ENCODE data around the gene RAD18. TPM values are rescaled to one million over a fixed set of nuclear protein-coding genes. Genes with fewer than 3 reads are reported as not detected.

Gene RAD18
- total and polyA plus RNA-seq, 9 of the 15 experiments (the other 6 are each of a cell fraction or from before 2014, with no cell fraction given): 19.2 to 49.4 (median 34.4) TPM

DNA sequence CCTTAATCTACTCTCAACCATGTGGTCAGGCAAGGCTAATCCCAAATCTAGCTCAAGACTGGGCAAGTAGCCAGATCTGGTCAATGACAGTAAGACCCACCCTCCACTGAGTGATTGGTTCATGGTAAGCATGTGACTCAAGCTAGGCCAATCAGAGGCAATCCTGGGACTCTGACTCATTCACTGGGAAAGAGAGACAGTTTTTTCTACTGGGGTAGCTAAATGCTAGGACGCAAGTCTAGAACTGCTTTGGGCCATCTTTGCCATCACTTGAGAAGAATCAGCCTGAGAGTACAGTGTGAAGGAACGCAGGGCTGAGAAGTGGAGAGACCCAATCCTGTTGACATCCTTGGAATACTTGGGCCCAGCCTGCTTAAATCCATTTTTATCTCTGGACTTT, 9.4 kb upstream of the RAD18 start (continued):
- TF ChIP-seq, protein P1, sequence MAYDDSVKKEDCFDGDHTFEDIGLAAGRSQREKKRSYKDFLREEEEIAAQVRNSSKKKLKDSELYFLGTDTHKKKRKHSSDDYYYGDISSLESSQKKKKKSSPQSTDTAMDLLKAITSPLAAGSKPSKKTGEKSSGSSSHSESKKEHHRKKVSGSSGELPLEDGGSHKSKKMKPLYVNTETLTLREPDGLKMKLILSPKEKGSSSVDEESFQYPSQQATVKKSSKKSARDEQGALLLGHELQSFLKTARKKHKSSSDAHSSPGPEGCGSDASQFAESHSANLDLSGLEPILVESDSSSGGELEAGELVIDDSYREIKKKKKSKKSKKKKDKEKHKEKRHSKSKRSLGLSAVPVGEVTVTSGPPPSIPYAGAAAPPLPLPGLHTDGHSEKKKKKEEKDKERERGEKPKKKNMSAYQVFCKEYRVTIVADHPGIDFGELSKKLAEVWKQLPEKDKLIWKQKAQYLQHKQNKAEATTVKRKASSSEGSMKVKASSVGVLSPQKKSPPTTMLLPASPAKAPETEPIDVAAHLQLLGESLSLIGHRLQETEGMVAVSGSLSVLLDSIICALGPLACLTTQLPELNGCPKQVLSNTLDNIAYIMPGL (CRISPR knock-in tag; IDR thresholded peaks at IDR 0.05): no peak
- no peak for TF ChIP-seq PCBP1 (IDR thresholded peaks at IDR 0.05; ENCODE audit: low read depth, low read length, poor library complexity, severe bottlenecking)
- no peak for TF ChIP-seq HDAC2 (IDR thresholded peaks at IDR 0.05)
- TF ChIP-seq CTBP1 (IDR thresholded peaks at IDR 0.05; ENCODE audit: borderline replicate concordance): peak; percentile 40; the same call in 1 of the 2 replicates
- TF ChIP-seq RCOR1 (IDR thresholded peaks at IDR 0.05; ENCODE audit: borderline replicate concordance in 1 of 2, low read depth in 2 of 2, low read length in 2 of 2): 0 out of 4 replicates have a peak, but pooled peaks of 1 of the 2 experiments have one; percentile 12
- TF ChIP-seq SUPT5H (IDR thresholded peaks at IDR 0.05): no peak
- no peak for TF ChIP-seq ZNF184 (CRISPR knock-in tag; IDR thresholded peaks at IDR 0.05)
- no peak for TF ChIP-seq NR3C1 (CRISPR knock-in tag; IDR thresholded peaks at IDR 0.05)
- TF ChIP-seq CBFB (CRISPR knock-in tag; IDR thresholded peaks at IDR 0.05): no peak
- TF ChIP-seq, protein P2, sequence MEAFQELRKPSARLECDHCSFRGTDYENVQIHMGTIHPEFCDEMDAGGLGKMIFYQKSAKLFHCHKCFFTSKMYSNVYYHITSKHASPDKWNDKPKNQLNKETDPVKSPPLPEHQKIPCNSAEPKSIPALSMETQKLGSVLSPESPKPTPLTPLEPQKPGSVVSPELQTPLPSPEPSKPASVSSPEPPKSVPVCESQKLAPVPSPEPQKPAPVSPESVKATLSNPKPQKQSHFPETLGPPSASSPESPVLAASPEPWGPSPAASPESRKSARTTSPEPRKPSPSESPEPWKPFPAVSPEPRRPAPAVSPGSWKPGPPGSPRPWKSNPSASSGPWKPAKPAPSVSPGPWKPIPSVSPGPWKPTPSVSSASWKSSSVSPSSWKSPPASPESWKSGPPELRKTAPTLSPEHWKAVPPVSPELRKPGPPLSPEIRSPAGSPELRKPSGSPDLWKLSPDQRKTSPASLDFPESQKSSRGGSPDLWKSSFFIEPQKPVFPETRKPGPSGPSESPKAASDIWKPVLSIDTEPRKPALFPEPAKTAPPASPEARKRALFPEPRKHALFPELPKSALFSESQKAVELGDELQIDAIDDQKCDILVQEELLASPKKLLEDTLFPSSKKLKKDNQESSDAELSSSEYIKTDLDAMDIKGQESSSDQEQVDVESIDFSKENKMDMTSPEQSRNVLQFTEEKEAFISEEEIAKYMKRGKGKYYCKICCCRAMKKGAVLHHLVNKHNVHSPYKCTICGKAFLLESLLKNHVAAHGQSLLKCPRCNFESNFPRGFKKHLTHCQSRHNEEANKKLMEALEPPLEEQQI (IDR thresholded peaks at IDR 0.05): no peak
- TF ChIP-seq ARID2 (IDR thresholded peaks at IDR 0.05): no peak
- TF ChIP-seq MEIS2 (IDR thresholded peaks at IDR 0.05; ENCODE audit: partially characterized antibody): peak; percentile 18
- TF ChIP-seq NFYB (IDR thresholded peaks at IDR 0.05; ENCODE audit: extremely low read depth, insufficient read length): peak; percentile 98
- no peak for TF ChIP-seq POLR2AphosphoS5 (IDR thresholded peaks at IDR 0.05; ENCODE audit: control insufficient read depth, insufficient read depth, low read depth, low read length)
- 0 out of 2 replicates have a peak, but pooled peaks have one; percentile 29 for TF ChIP-seq ARID1B (IDR thresholded peaks at IDR 0.05)
- peak; percentile 86 for TF ChIP-seq FOSL1 (tag; conservative IDR thresholded peaks at IDR 0.05)
- TF ChIP-seq ARNT (IDR thresholded peaks at IDR 0.05): no peak
- TF ChIP-seq, protein P3, sequence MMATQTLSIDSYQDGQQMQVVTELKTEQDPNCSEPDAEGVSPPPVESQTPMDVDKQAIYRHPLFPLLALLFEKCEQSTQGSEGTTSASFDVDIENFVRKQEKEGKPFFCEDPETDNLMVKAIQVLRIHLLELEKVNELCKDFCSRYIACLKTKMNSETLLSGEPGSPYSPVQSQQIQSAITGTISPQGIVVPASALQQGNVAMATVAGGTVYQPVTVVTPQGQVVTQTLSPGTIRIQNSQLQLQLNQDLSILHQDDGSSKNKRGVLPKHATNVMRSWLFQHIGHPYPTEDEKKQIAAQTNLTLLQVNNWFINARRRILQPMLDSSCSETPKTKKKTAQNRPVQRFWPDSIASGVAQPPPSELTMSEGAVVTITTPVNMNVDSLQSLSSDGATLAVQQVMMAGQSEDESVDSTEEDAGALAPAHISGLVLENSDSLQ (IDR thresholded peaks at IDR 0.05): peak; percentile 65
- peak; percentile 84 for TF ChIP-seq RBM25 (IDR thresholded peaks at IDR 0.05; ENCODE audit: low read depth, low read length, severe bottlenecking)
- peak; percentile 37; the same call in 1 of the 2 replicates for TF ChIP-seq L3MBTL2 (IDR thresholded peaks at IDR 0.05)
- 0 out of 2 replicates have a peak, but pooled peaks have one; percentile 20 for TF ChIP-seq SMARCA4 (IDR thresholded peaks at IDR 0.05)
- TF ChIP-seq EHMT2 (IDR thresholded peaks at IDR 0.05): peak; percentile 32; the same call in 1 of the 2 replicates
- TF ChIP-seq CEBPG (CRISPR knock-in tag; IDR thresholded peaks at IDR 0.05): no peak
- no peak for TF ChIP-seq CEBPG (tag; conservative IDR thresholded peaks at IDR 0.05 in 1 of 2, IDR thresholded peaks at IDR 0.05 in 1 of 2)
- no peak for TF ChIP-seq HMG20B (CRISPR knock-in tag; IDR thresholded peaks at IDR 0.05)
